ENCODE measurements around the gene SIAE.

GRCh38 chr11:124608147-124608546, 65.4 kb downstream of the SIAE start:
- TF ChIP-seq CTCF (IDR thresholded peaks at IDR 0.05) (no peak), POLR2AphosphoS5 (IDR thresholded peaks at IDR 0.05) (no peak), POLR2A (IDR thresholded peaks at IDR 0.05) (no peak)
